B cell (primary cell): ENCODE data around the gene ABCC5.

ENCODE experiments used
- EZH2 ChIP-seq: IDR thresholded peaks from 2 replicates; pipeline ENCODE4 v1.6.1; 2012; ENCODE audit warnings: borderline replicate concordance, low read depth, mild to moderate bottlenecking, moderate library complexity, low read length; ENCODE audit not compliant: insufficient read depth, poor library complexity, severe bottlenecking
- TF ChIP-seq, protein P1 (sequence below): fragments of 200-600 bp; IDR thresholded peaks from one replicate; pipeline ENCODE4 v1.8.0; 2022; ENCODE audit warnings: antibody characterized with exemption, mild to moderate bottlenecking

DNA sequence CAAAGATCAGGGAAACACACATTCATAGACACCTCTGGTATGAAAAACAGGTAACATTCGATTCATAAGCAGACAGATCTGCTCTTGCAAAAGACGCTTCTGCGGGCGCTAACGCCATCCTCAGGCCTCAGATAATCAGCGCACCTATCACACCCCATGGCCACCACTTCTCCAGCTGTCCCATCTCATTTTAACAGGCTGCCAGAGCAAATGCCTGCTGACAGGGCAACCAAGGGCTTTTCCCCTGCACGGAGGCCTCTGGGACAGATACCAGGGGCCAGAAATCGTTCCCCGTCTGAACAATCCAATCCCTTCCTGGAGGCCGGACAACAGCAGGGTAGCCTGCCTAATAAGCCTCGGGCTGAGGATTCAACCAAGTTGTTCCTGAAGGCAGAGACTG lies 15.2 kb downstream of the ABCC5 start:
- TF ChIP-seq, protein P1, sequence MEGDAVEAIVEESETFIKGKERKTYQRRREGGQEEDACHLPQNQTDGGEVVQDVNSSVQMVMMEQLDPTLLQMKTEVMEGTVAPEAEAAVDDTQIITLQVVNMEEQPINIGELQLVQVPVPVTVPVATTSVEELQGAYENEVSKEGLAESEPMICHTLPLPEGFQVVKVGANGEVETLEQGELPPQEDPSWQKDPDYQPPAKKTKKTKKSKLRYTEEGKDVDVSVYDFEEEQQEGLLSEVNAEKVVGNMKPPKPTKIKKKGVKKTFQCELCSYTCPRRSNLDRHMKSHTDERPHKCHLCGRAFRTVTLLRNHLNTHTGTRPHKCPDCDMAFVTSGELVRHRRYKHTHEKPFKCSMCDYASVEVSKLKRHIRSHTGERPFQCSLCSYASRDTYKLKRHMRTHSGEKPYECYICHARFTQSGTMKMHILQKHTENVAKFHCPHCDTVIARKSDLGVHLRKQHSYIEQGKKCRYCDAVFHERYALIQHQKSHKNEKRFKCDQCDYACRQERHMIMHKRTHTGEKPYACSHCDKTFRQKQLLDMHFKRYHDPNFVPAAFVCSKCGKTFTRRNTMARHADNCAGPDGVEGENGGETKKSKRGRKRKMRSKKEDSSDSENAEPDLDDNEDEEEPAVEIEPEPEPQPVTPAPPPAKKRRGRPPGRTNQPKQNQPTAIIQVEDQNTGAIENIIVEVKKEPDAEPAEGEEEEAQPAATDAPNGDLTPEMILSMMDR = no peak
- no peak for TF ChIP-seq EZH2
